ENCODE data around the gene GFAP. TPM values are rescaled to one million over a fixed set of nuclear protein-coding genes. Genes with fewer than 3 reads are reported as not detected.

GFAP gene
- 0.19 TPM for total RNA-seq
- polyA plus RNA-seq: 0.43 TPM
- long read RNA-seq, donor 1: 0 reads
- long read RNA-seq, donor 2: 0 reads
- long read RNA-seq, donor 3: 0 reads
- long read RNA-seq, donor 4: 0 reads
- long read RNA-seq, donor 5: 0 reads
- long read RNA-seq, donor 6: 0 reads
- long read RNA-seq, donor 7: 0 reads
- long read RNA-seq, donor 8: 0 reads
- long read RNA-seq, donor 9: 0 reads
- long read RNA-seq, donor 10: 0 reads

- no peak for DNase-seq (ENCODE audit: low read depth in 6 of 9, low spot score in 9 of 9)
- no peak within 1 kb of the TSS for H3K27ac ChIP-seq (ENCODE audit: low read depth in 1 of 2, low read length in 1 of 2)
- H3K27me3 ChIP-seq (ENCODE audit: control insufficient read depth in 2 of 2, insufficient read depth in 1 of 2, low read length in 1 of 2): peaks cover 11 to 84% of the 10 kb centered on the region in 2 donors
These were observed at the start of gene GFAP for GRCh38 chr17:44915321-44915726. TSS of gene GFAP (minus strand) at chr17:44915500. CDS start at chr17:44915486, 14 bp downstream.

DNA sequence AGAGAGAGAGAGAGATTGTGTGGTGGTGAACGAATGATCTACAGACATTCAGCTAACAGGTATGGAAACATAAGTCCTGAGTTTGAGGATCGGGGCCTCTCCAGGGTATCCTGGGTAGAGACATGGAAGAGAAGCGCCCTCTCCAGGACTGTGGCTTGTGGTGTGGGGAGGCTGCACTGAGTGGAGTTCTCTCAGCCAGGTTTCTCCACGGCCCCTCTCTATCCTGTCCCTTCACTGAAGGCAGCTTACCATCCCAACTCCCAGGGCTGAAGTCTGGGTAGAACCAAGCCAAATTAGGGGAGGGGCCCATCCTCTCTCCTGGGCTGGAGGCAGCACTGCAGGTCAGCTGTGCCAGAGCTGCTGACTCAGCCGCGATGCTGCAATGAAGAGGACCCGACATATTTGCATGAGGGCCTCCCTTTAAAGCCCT is 46.6 kb upstream of the GFAP start:
- no peak for DNase-seq (ENCODE audit: low read depth in 6 of 9, low spot score in 9 of 9)
- Histone ChIP-seq H3K4me3 (ENCODE audit: low read length in 2 of 2) (no peak overlapping the region), H3K27me3 (ENCODE audit: control insufficient read depth in 2 of 2, insufficient read depth in 1 of 2, low read length in 1 of 2) (peaks cover 46 to 92% of the 10 kb centered on the region in 2 donors), H3K36me3 (ENCODE audit: control insufficient read depth in 2 of 2, insufficient read depth in 2 of 2, low read length in 1 of 2) (no peaks in the 10 kb centered on the region), H3K4me1 (ENCODE audit: control insufficient read depth in 2 of 2, insufficient read depth in 2 of 2, low read length in 2 of 2) (peaks cover 0 to 6% of the 10 kb centered on the region in 2 donors), H3K27ac (ENCODE audit: low read depth in 1 of 2, low read length in 1 of 2) (no peak overlapping the region), H3K9me3 (ENCODE audit: control insufficient read depth in 2 of 2, insufficient read depth in 1 of 2, low read length in 1 of 2) (peaks cover 0 to 6% of the 10 kb centered on the region in 2 donors)
- 74% methylated on average over 7 of the region's 7 CpGs for WGBS

More at GRCh38 chr17:44915321-44915726, at the start of gene GFAP:
- Histone ChIP-seq H3K4me3 (ENCODE audit: low read length in 2 of 2) (no peak within 1 kb of the TSS), H3K4me1 (ENCODE audit: control insufficient read depth in 2 of 2, insufficient read depth in 2 of 2, low read length in 2 of 2) (peaks cover 0 to 4% of the 10 kb centered on the region in 2 donors), H3K9me3 (ENCODE audit: control insufficient read depth in 2 of 2, insufficient read depth in 1 of 2, low read length in 1 of 2) (no peaks in the 10 kb centered on the region), H3K36me3 (ENCODE audit: control insufficient read depth in 2 of 2, insufficient read depth in 2 of 2, low read length in 1 of 2) (no peaks in the 10 kb centered on the region)
- 91% methylated on average over 17 of the region's 17 CpGs for WGBS

DNA sequence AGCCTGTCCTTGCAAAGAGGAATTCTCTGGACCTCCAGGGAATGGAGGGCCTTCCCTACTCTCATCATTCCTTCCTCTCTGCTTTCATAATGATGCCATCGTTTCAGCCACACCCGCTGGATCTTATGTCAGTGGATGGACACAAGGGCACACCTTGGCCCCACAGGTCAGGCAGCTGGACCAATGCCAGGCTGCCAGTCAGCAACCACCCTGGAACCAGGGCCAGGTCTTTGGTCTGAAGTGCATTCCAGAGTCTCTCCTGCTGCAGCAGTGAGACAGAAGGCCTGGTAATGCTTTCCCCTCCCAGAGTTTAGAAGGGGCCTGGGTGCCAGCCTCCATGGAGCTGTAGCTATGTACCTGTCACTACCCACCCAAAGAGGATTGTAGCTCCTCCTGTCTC is 45.4 kb upstream of the GFAP start:
- Histone ChIP-seq H3K4me3 (ENCODE audit: low read length in 2 of 2) (no peak overlapping the region), H3K36me3 (ENCODE audit: control insufficient read depth in 2 of 2, insufficient read depth in 2 of 2, low read length in 1 of 2) (no peaks in the 10 kb centered on the region), H3K4me1 (ENCODE audit: control insufficient read depth in 2 of 2, insufficient read depth in 2 of 2, low read length in 2 of 2) (peaks cover 0 to 6% of the 10 kb centered on the region in 2 donors), H3K27ac (ENCODE audit: low read depth in 1 of 2, low read length in 1 of 2) (no peak overlapping the region), H3K27me3 (ENCODE audit: control insufficient read depth in 2 of 2, insufficient read depth in 1 of 2, low read length in 1 of 2) (peaks cover 37 to 92% of the 10 kb centered on the region in 2 donors), H3K9me3 (ENCODE audit: control insufficient read depth in 2 of 2, insufficient read depth in 1 of 2, low read length in 1 of 2) (peaks cover 0 to 5% of the 10 kb centered on the region in 2 donors)
- 92% methylated on average over 2 of the region's 2 CpGs for WGBS
- DNase-seq (ENCODE audit: low read depth in 6 of 9, low spot score in 9 of 9): no peak

GRCh38 chr17:44959821-44960531 is 44.7 kb upstream of the GFAP start:
- no peak for DNase-seq (ENCODE audit: low read depth in 6 of 9, low spot score in 9 of 9)
- H3K36me3 ChIP-seq (ENCODE audit: control insufficient read depth in 2 of 2, insufficient read depth in 2 of 2, low read length in 1 of 2): no peaks in the 10 kb centered on the region
- H3K27ac ChIP-seq (ENCODE audit: low read depth in 1 of 2, low read length in 1 of 2): no peak overlapping the region
- H3K9me3 ChIP-seq (ENCODE audit: control insufficient read depth in 2 of 2, insufficient read depth in 1 of 2, low read length in 1 of 2): peaks cover 0 to 3% of the 10 kb centered on the region in 2 donors
- H3K4me1 ChIP-seq (ENCODE audit: control insufficient read depth in 2 of 2, insufficient read depth in 2 of 2, low read length in 2 of 2): peaks cover 0 to 6% of the 10 kb centered on the region in 2 donors
- no peak overlapping the region for H3K4me3 ChIP-seq (ENCODE audit: low read length in 2 of 2)
- WGBS: 11% methylated on average over 56 of the region's 56 CpGs
- H3K27me3 ChIP-seq (ENCODE audit: control insufficient read depth in 2 of 2, insufficient read depth in 1 of 2, low read length in 1 of 2): peaks cover 35 to 92% of the 10 kb centered on the region in 2 donors

DNA sequence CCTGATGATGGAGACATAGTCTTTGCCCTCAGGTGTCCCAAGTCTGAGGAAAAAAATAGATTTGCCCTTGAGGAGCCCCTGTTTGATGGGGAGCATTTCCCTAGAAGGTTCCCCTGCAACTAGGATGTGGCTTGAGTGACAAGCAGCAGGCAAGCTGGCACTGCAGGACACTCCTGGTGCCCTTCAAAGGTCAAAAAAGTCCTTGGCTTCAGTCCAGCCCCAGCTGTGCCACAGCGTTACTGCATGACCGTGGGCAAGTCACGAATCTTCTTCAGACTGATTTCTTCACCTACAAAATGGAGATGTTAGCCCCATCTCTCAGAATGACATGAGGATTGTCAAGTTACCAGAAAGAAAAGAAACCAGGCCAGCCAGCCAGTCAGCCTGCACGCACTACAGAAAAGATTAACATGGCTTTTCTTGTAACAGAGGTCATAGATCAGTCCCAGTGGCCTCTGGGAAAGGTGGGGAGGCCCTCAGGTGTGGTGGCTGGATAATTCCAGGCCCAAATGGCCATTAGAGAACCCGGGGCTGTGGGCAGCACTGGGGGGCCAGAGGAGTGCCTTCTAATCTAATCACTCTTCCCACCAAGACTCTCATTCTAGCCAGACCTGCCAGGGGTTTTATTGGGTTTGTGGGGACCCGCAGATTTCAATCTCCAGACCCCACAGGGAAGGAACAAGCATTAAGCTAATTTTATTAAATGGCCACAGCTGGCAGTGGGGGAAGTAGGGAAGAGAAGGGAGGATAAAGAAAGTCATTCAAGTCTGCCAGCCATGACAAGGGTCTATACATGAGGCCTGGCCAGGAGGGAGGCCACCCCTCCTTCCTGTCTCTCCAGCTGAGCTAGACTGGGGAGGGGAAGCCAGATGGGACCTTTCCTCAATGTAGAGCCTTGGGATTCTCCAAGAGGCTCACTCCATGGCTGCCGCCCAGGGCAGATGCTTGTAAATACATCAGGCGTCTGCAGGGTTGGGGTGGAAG is 42.0 kb upstream of the GFAP start:
- H3K4me3 ChIP-seq (ENCODE audit: low read length in 2 of 2): no peak overlapping the region
- 91% methylated on average over 8 of the region's 8 CpGs for WGBS
- H3K36me3 ChIP-seq (ENCODE audit: control insufficient read depth in 2 of 2, insufficient read depth in 2 of 2, low read length in 1 of 2): no peaks in the 10 kb centered on the region
- DNase-seq (ENCODE audit: low read depth in 6 of 9, low spot score in 9 of 9): no peak
- H3K27ac ChIP-seq (ENCODE audit: low read depth in 1 of 2, low read length in 1 of 2): no peak overlapping the region
- peaks cover 0 to 6% of the 10 kb centered on the region in 2 donors for H3K4me1 ChIP-seq (ENCODE audit: control insufficient read depth in 2 of 2, insufficient read depth in 2 of 2, low read length in 2 of 2)
- H3K27me3 ChIP-seq (ENCODE audit: control insufficient read depth in 2 of 2, insufficient read depth in 1 of 2, low read length in 1 of 2): peaks cover 28 to 87% of the 10 kb centered on the region in 2 donors
- H3K9me3 ChIP-seq (ENCODE audit: control insufficient read depth in 2 of 2, insufficient read depth in 1 of 2, low read length in 1 of 2): peaks cover 0 to 3% of the 10 kb centered on the region in 2 donors

DNA sequence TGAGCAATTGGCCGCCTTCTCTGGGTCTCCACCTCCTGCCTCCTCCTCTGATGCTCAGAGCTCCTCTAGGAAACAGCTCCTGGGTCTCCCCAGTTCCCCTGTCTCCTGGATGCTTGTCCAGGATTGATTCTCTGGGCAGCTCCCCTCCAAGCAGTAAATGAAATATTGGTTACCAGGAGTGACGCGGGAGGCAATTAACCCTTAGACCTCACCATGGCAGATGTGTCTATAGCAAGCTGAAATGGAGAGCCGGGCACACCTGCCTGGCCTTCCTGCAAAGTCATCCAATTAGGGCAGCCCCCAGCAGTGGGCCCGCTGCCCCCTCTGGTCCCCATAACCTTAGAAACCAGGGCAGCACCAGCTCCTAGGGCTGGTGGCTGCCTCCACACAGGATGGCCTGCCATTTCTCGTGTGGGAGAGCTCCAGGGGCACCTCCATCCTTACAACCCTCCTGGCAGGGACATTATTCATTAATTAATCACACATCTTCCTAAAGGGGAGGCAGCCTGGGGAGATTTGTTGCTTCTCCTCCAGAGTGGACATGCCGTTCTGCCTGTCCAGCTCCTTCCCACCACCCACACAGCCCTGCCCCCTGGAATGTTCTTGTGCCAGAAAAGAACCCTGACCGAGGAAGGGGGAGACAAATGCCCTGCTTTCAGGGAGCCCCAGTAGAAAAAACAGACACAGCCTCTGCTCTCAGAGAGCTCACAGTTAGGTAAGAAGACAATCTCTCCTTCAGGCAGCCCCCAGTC is 40.5 kb upstream of the GFAP start:
- peaks cover 0 to 3% of the 10 kb centered on the region in 2 donors for H3K9me3 ChIP-seq (ENCODE audit: control insufficient read depth in 2 of 2, insufficient read depth in 1 of 2, low read length in 1 of 2)
- peaks cover 24 to 76% of the 10 kb centered on the region in 2 donors for H3K27me3 ChIP-seq (ENCODE audit: control insufficient read depth in 2 of 2, insufficient read depth in 1 of 2, low read length in 1 of 2)
- no peak for DNase-seq (ENCODE audit: low read depth in 6 of 9, low spot score in 9 of 9)
- H3K36me3 ChIP-seq (ENCODE audit: control insufficient read depth in 2 of 2, insufficient read depth in 2 of 2, low read length in 1 of 2): no peaks in the 10 kb centered on the region
- 82% methylated on average over 8 of the region's 8 CpGs for WGBS
- peaks cover 0 to 6% of the 10 kb centered on the region in 2 donors for H3K4me1 ChIP-seq (ENCODE audit: control insufficient read depth in 2 of 2, insufficient read depth in 2 of 2, low read length in 2 of 2)
- no peak overlapping the region for H3K27ac ChIP-seq (ENCODE audit: low read depth in 1 of 2, low read length in 1 of 2)
- no peak overlapping the region for H3K4me3 ChIP-seq (ENCODE audit: low read length in 2 of 2)

DNA sequence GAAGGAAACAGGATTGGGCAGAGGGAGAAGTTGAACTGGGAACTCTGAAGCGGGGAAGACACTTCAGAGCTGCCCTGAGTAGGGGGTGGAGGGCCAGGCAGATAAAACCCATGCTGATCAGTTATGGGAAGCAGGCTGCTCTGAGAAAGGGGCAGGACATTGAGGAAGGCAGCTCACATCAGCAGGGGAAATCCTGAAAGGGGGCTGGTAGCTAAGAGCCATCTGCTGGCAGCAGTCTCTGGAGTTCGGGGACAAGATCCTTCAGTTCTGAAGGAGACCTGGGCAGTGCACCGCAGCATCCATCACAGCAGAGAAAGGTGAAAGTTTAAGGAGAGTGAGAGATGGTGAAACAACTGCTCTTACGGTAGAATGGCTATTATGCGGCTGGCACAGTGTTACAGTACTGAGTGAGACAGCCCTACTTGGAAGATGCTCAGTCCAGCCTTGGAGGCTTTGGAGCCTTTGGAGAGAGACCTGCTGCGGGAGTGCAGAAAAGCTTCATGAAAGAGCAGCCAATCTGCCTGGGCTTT is 37.7 kb upstream of the GFAP start:
- peaks cover 4 to 5% of the 10 kb centered on the region in 2 donors for H3K4me1 ChIP-seq (ENCODE audit: control insufficient read depth in 2 of 2, insufficient read depth in 2 of 2, low read length in 2 of 2)
- H3K36me3 ChIP-seq (ENCODE audit: control insufficient read depth in 2 of 2, insufficient read depth in 2 of 2, low read length in 1 of 2): no peaks in the 10 kb centered on the region
- no peak overlapping the region for H3K27ac ChIP-seq (ENCODE audit: low read depth in 1 of 2, low read length in 1 of 2)
- H3K27me3 ChIP-seq (ENCODE audit: control insufficient read depth in 2 of 2, insufficient read depth in 1 of 2, low read length in 1 of 2): peaks cover 7 to 48% of the 10 kb centered on the region in 2 donors
- H3K4me3 ChIP-seq (ENCODE audit: low read length in 2 of 2): no peak overlapping the region
- 95% methylated on average over 6 of the region's 6 CpGs for WGBS
- no peaks in the 10 kb centered on the region for H3K9me3 ChIP-seq (ENCODE audit: control insufficient read depth in 2 of 2, insufficient read depth in 1 of 2, low read length in 1 of 2)
- no peak for DNase-seq (ENCODE audit: low read depth in 6 of 9, low spot score in 9 of 9)

DNA sequence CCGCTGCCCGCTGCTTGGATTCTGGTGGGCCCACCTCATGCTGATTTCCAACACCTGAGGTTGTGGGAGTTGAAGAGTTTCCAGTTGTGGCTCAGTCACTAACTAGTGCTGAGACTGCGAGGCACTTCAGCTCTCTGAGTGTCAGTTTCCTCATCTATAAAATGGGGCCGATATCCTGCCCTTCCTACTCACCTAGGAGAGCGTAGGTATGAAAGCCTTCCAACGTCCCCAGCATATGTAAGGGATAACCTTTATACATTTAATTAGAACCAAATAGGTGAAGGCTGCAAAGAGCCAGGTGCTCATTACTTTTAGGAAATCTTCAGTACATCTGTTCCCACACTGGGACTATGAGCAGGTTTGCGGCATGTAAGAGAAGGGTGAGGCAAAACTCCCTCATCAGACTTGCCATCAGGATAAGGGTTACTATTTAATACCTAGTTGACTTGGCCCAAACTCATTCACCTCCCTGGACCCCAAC is 33.1 kb upstream of the GFAP start:
- no peak for DNase-seq (ENCODE audit: low read depth in 6 of 9, low spot score in 9 of 9)
- H3K27me3 ChIP-seq (ENCODE audit: control insufficient read depth in 2 of 2, insufficient read depth in 1 of 2, low read length in 1 of 2): peaks cover 0 to 11% of the 10 kb centered on the region in 2 donors
- H3K27ac ChIP-seq (ENCODE audit: low read depth in 1 of 2, low read length in 1 of 2): peak overlapping the region in 1 of 2 donors; percentile 69
- H3K4me1 ChIP-seq (ENCODE audit: control insufficient read depth in 2 of 2, insufficient read depth in 2 of 2, low read length in 2 of 2): peaks cover 12 to 17% of the 10 kb centered on the region in 2 donors
- no peaks in the 10 kb centered on the region for H3K9me3 ChIP-seq (ENCODE audit: control insufficient read depth in 2 of 2, insufficient read depth in 1 of 2, low read length in 1 of 2)
- H3K36me3 ChIP-seq (ENCODE audit: control insufficient read depth in 2 of 2, insufficient read depth in 2 of 2, low read length in 1 of 2): peaks cover 0 to 12% of the 10 kb centered on the region in 2 donors
- H3K4me3 ChIP-seq (ENCODE audit: low read length in 2 of 2): peak overlapping the region; percentile 79 to 88
- WGBS: 76% methylated on average over 7 of the region's 7 CpGs
